HL-60 (cell line): ENCODE measurements around the gene SHMT1.

ENCODE experiments used
- CTCF ChIP-seq: IDR thresholded peaks from one replicate; pipeline ENCODE4 v1.5.1; 2011; ENCODE audit warnings: low read length, control low read depth, inconsistent platforms; ENCODE audit not compliant: insufficient read depth
- GABPA ChIP-seq: IDR thresholded peaks from 2 replicates; pipeline ENCODE4 v1.6.1; 2012; ENCODE audit warnings: low read depth
- REST ChIP-seq: IDR thresholded peaks from 2 replicates; pipeline ENCODE4 v1.6.1; 2012; ENCODE audit warnings: low read depth; ENCODE audit not compliant: insufficient replicate concordance

GRCh38 chr17:18360518-18360917 is 2.8 kb downstream of the SHMT1 start:
- TF ChIP-seq GABPA (no peak), CTCF (no peak), REST (no peak)
